H1 (cell line): ENCODE data around the gene ZNF81. TPM values are rescaled to one million over a fixed set of nuclear protein-coding genes. Genes with fewer than 3 reads are reported as not detected.

Experiments used
- CTCF ChIA-PET: fragments of 300-600 bp; sonication (Branson Sonifier 250); formaldehyde crosslinking; loops from one replicate; lab custom pipeline; 2021; ENCODE audit not compliant: partially characterized antibody; lab: Charles Lee
- POLR2A ChIA-PET: fragments of 300-600 bp; sonication (Branson Sonifier 250); formaldehyde crosslinking; loops from one replicate; lab custom pipeline; 2021; ENCODE audit warnings: inconsistent platforms; ENCODE audit not compliant: partially characterized antibody; lab: Charles Lee
- DNase-seq, 2 experiments: peaks; one replicate each; pipeline versions ENCODE4 v3.0.0 to v3.0.0-alpha.2; 2010 to 2022; ENCODE audit warnings: low spot score in 2 of 2, low read depth in 1 of 2, mixed read lengths in 1 of 2
- FAIRE-seq: peaks from 2 replicates; lab custom pipeline; 2011; peaks lifted over from hg19 to GRCh38; lab: Jason Lieb, UNC
- H2AFZ ChIP-seq: 2 replicates; pipeline ENCODE4 v1.8.1; 2012; ENCODE audit warnings: low read length, inconsistent platforms
- H2AK5ac ChIP-seq: 2 replicates; pipeline ENCODE4 v1.6.1; 2013; ENCODE audit warnings: low read depth, low read length
- H2BK120ac ChIP-seq: replicated peaks from 2 replicates; pipeline ENCODE3; 2013; ENCODE audit warnings: low read depth, low read length, inconsistent platforms
- H2BK12ac ChIP-seq: 2 replicates; pipeline ENCODE4 v1.6.1; 2013; ENCODE audit warnings: low read depth, low read length
- H2BK15ac ChIP-seq: 2 replicates; pipeline ENCODE4 v1.6.1; 2013; ENCODE audit warnings: low read length
- H2BK20ac ChIP-seq: 2 replicates; pipeline ENCODE4 v1.6.1; 2013; ENCODE audit warnings: low read length
- H2BK5ac ChIP-seq: 2 replicates; pipeline ENCODE4 v1.6.1; 2013; ENCODE audit warnings: low read depth, low read length
- H3K14ac ChIP-seq: 2 replicates; pipeline ENCODE4 v1.6.1; 2013; ENCODE audit warnings: inconsistent platforms; ENCODE audit not compliant: insufficient read length
- H3K18ac ChIP-seq: 2 replicates; pipeline ENCODE4 v1.6.1; 2013; ENCODE audit warnings: low read length; ENCODE audit errors: extremely low read depth
- H3K23ac ChIP-seq: 2 replicates; pipeline ENCODE4 v1.6.1; 2013; ENCODE audit warnings: inconsistent platforms; ENCODE audit not compliant: insufficient read length
- H3K23me2 ChIP-seq: 2 replicates; pipeline ENCODE4 v1.6.1; 2013; ENCODE audit warnings: low read depth, low read length
- H3K27ac ChIP-seq: 2 replicates; pipeline ENCODE4 v1.6.1; 2011; ENCODE audit warnings: low read depth, low read length, inconsistent platforms
- H3K27me3 ChIP-seq, 4 experiments: replicated peaks in 1 of 4; 1 replicate in 1 of 4; 2 replicates in 3 of 4; pipeline versions ENCODE4 v1.6.1 to v1.8.1; 2011 to 2013; ENCODE audit warnings: low read length in 3 of 4, mild to moderate bottlenecking in 3 of 4, inconsistent platforms in 2 of 4, mixed read lengths in 2 of 4, moderate library complexity in 1 of 4; ENCODE audit not compliant: control insufficient read depth in 3 of 4, insufficient read depth in 3 of 4; ENCODE audit errors: extremely low read depth in 1 of 4
- H3K36me3 ChIP-seq, 4 experiments: 2 replicates each; pipeline versions ENCODE4 v1.6.1 to v1.8.1; 2011 to 2013; ENCODE audit warnings: mild to moderate bottlenecking in 4 of 4, low read length in 3 of 4, moderate library complexity in 2 of 4, control low read depth in 1 of 4, inconsistent platforms in 1 of 4; ENCODE audit not compliant: insufficient read depth in 4 of 4, control insufficient read depth in 2 of 4
- H3K4ac ChIP-seq: replicated peaks from 2 replicates; pipeline ENCODE3; 2013; ENCODE audit warnings: low read length, low read depth, mixed read lengths, inconsistent platforms; ENCODE audit not compliant: insufficient read length
- H3K4me1 ChIP-seq, 4 experiments: replicated peaks in 1 of 4; 1 replicate in 1 of 4; 2 replicates in 3 of 4; pipeline versions ENCODE4 v1.6.1 to v1.8.1; 2011 to 2013; ENCODE audit warnings: low read length in 3 of 4, inconsistent platforms in 2 of 4, mixed read lengths in 1 of 4; ENCODE audit not compliant: insufficient read depth in 4 of 4, control insufficient read depth in 3 of 4
- H3K4me2 ChIP-seq, 2 experiments: 2 replicates each; pipeline versions ENCODE4 v1.6.1 to v1.8.1; 2011 to 2013; ENCODE audit warnings: low read depth in 2 of 2, low read length in 2 of 2, control low read depth in 1 of 2, inconsistent platforms in 1 of 2, mild to moderate bottlenecking in 1 of 2; ENCODE audit not compliant: insufficient read depth in 1 of 2
- H3K4me3 ChIP-seq, 4 experiments: fragments of 200-600, 300-600 bp in 1 of 4; sonication (generic), shearing (Covaris generic), sonication (Bioruptor Twin) in 1 of 4; 2 replicates each; pipeline versions ENCODE4 v1.5.1 to v1.8.1; 2011 to 2016; ENCODE audit warnings: low read length in 4 of 4, low read depth in 3 of 4, control low read depth in 2 of 4, inconsistent platforms in 2 of 4, mild to moderate bottlenecking in 2 of 4, mixed read lengths in 1 of 4, moderate library complexity in 1 of 4; ENCODE audit not compliant: insufficient read depth in 2 of 4; ENCODE audit errors: extremely low read depth in 1 of 4
- H3K56ac ChIP-seq: replicated peaks from 2 replicates; pipeline ENCODE3; 2013; ENCODE audit warnings: low read depth, mild to moderate bottlenecking, mixed read lengths, low read length, inconsistent platforms; ENCODE audit not compliant: insufficient read length
- H3K79me1 ChIP-seq: 2 replicates; pipeline ENCODE4 v1.6.1; 2013; ENCODE audit warnings: low read depth, low read length, control low read depth
- H3K79me2 ChIP-seq, 2 experiments: 2 replicates each; pipeline versions ENCODE4 v1.6.1 to v1.8.1; 2012 to 2013; ENCODE audit warnings: low read length in 2 of 2, mild to moderate bottlenecking in 2 of 2, inconsistent platforms in 1 of 2; ENCODE audit not compliant: insufficient read depth in 2 of 2, control insufficient read depth in 1 of 2
- H3K9ac ChIP-seq, 4 experiments: replicated peaks in 1 of 4; 1 replicate in 1 of 4; 2 replicates in 3 of 4; pipeline versions ENCODE4 v1.6.1 to v1.8.1; 2011 to 2013; ENCODE audit warnings: low read depth in 3 of 4, low read length in 3 of 4, control low read depth in 2 of 4, mild to moderate bottlenecking in 2 of 4, moderate library complexity in 2 of 4, inconsistent platforms in 1 of 4; ENCODE audit errors: extremely low read depth in 1 of 4
- H3K9me3 ChIP-seq, 2 experiments: 2 replicates each; pipeline versions ENCODE4 v1.6.1 to v1.8.1; 2012 to 2013; ENCODE audit warnings: mild to moderate bottlenecking in 2 of 2, moderate library complexity in 2 of 2, control low read depth in 1 of 2, inconsistent platforms in 1 of 2, low read depth in 1 of 2, low read length in 1 of 2, mixed read lengths in 1 of 2; ENCODE audit not compliant: insufficient read depth in 2 of 2
- H4K20me1 ChIP-seq, 2 experiments: replicated peaks in 1 of 2; 2 replicates each; pipeline versions ENCODE3 to v1.8.1; 2011 to 2013; ENCODE audit warnings: inconsistent platforms in 2 of 2, low read length in 2 of 2, mild to moderate bottlenecking in 1 of 2; ENCODE audit not compliant: insufficient read depth in 2 of 2, control insufficient read depth in 1 of 2
- H4K5ac ChIP-seq: 2 replicates; pipeline ENCODE4 v1.6.1; 2013; ENCODE audit warnings: low read length, low read depth, mixed read lengths, inconsistent platforms; ENCODE audit not compliant: insufficient read length
- H4K8ac ChIP-seq: 2 replicates; pipeline ENCODE4 v1.8.0; 2013; ENCODE audit warnings: mild to moderate bottlenecking, moderate library complexity, low read length, inconsistent platforms; ENCODE audit not compliant: insufficient read depth; ENCODE audit errors: extremely low read depth
- H4K91ac ChIP-seq: replicated peaks from 2 replicates; pipeline ENCODE3; 2013; ENCODE audit warnings: low read length, mixed read lengths, inconsistent platforms; ENCODE audit not compliant: insufficient read length
- FOSL1 ChIP-seq: IDR thresholded peaks from 2 replicates; pipeline ENCODE4 v1.6.1; 2011; ENCODE audit warnings: mild to moderate bottlenecking, low read depth, low read length, moderate library complexity; ENCODE audit not compliant: insufficient read depth
- JUN ChIP-seq: IDR thresholded peaks from 2 replicates; pipeline ENCODE4 v1.6.1; 2011; ENCODE audit warnings: low read depth, mild to moderate bottlenecking, improper control_type of control experiment, low read length
- PHF8 ChIP-seq: fragments of 200-600 bp; sonication (generic); conservative IDR thresholded peaks from 2 replicates; pipeline ENCODE4 v1.7.1; 2012; ENCODE audit warnings: low read depth, mild to moderate bottlenecking, inconsistent platforms, low read length, moderate library complexity
- SRF ChIP-seq: IDR thresholded peaks from 2 replicates; pipeline ENCODE4 v1.6.1; 2011; ENCODE audit warnings: mild to moderate bottlenecking, low read depth, low read length, moderate library complexity
- WGBS, 2 experiments: shearing (Covaris generic) in 1 of 2; methylation state at CpG; one replicate each; pipeline versions ENCODE4 v1.1.6 to v1.1.7; 2013 to 2015; ENCODE audit warnings: low lambda C conversion rate in 2 of 2, mixed read lengths in 2 of 2, inconsistent platforms in 1 of 2, low coverage in 1 of 2, missing lambda C conversion rate in 1 of 2; ENCODE audit not compliant: insufficient replicate concordance in 2 of 2, insufficient coverage in 1 of 2, insufficient read length in 1 of 2; ENCODE audit errors: extremely low coverage in 1 of 2, missing lambda C conversion rate in 1 of 2; 5-methylcytosine and 5-hydroxymethylcytosine counted together
- polyA plus RNA-seq, 7 experiments: library from polyadenylated mRNA; depleted of rRNA in 3 of 7; stranded (reverse) in 5 of 7; unstranded in 2 of 7; fragments of >200 nt in 5 of 7; fragments of 200-250 nt in 2 of 7; gene quantifications; 1 replicate in 5 of 7; 2 replicates in 1 of 7; 4 replicates in 1 of 7; pipeline versions ENCODE4 v1.2.1 to v1.2.3, GENCODE V29; 2011 to 2013; ENCODE audit warnings: missing spikeins in 2 of 7, mixed read lengths in 2 of 7
- total RNA-seq: library from RNA; stranded (reverse); fragmentation: NEBNext Ultra II Directional; extraction: Animal tissue kit (Norgen Biotek cat#: 25700); gene quantifications from 2 replicates; pipeline ENCODE4 v1.2.1, GENCODE V29; 2021
- TF ChIP-seq, protein P1 (sequence below): IDR thresholded peaks from 2 replicates; pipeline ENCODE4 v1.6.1; 2012; ENCODE audit warnings: low read length, inconsistent platforms

The ZNF81 gene
- total and polyA plus RNA-seq, 2 of the 8 experiments (the other 6 are each of a cell fraction or from before 2014, with no cell fraction given): 3.4 to 10.0 TPM

DNA sequence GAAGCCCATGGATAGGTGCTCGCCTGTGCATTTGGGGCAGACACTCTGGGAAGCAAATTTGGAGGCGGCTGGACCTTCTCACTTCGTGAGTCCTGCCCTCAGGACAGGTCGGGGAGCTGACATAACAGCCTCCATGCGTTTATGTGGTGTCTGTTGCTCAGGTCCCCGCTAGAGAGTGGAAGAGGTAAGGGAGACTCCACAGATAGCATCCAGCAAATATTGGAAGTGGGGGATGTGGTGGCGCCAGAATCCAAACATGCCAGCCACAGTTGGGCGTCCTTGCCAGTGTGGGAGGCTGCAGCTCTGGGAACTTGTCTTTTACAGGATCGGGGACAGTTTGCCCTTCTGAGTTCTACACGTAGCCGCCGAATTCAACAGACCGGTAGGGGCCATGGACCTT is 119.3 kb downstream of the ZNF81 start:
- no peak for FAIRE-seq
- Histone ChIP-seq H3K36me3 (no peaks in the 10 kb centered on the region), H4K8ac (no peak overlapping the region), H3K27me3 (no peaks in the 10 kb centered on the region), H3K79me2 (no peaks in the 10 kb centered on the region), H4K91ac (no peak overlapping the region), H2AFZ (no peak overlapping the region), H4K20me1 (no peaks in the 10 kb centered on the region), H3K23me2 (no peaks in the 10 kb centered on the region), H3K79me1 (no peaks in the 10 kb centered on the region), H2BK5ac (no peak overlapping the region), H3K14ac (no peak overlapping the region), H3K9me3 (peaks cover 3 to 4% of the 10 kb centered on the region in 2 experiments; a peak in 2 of 4 replicates), H3K56ac (no peak overlapping the region), H2BK120ac (no peak overlapping the region), H3K18ac (no peak overlapping the region), H2AK5ac (no peak overlapping the region), H2BK20ac (no peak overlapping the region), H3K9ac (no peak overlapping the region), H3K4me1 (no peaks in the 10 kb centered on the region), H3K4me2 (no peak overlapping the region), H2BK15ac (no peak overlapping the region), H3K23ac (no peak overlapping the region), H3K27ac (no peak overlapping the region), H2BK12ac (no peak overlapping the region), H3K4ac (no peak overlapping the region), H4K5ac (no peak overlapping the region), H3K4me3 (no peak overlapping the region)
- WGBS, 2 experiments: 96% methylated on average over 12 of the region's 13 CpGs; no CpG with 5 or more reads in 1 of the 2 experiments
- ChIA-PET CTCF (no interaction called here), POLR2A (no interaction called here)
- no peak for DNase-seq
- TF ChIP-seq, protein P1, sequence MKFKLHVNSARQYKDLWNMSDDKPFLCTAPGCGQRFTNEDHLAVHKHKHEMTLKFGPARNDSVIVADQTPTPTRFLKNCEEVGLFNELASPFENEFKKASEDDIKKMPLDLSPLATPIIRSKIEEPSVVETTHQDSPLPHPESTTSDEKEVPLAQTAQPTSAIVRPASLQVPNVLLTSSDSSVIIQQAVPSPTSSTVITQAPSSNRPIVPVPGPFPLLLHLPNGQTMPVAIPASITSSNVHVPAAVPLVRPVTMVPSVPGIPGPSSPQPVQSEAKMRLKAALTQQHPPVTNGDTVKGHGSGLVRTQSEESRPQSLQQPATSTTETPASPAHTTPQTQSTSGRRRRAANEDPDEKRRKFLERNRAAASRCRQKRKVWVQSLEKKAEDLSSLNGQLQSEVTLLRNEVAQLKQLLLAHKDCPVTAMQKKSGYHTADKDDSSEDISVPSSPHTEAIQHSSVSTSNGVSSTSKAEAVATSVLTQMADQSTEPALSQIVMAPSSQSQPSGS: no peak
- no peak for TF ChIP-seq FOSL1
- TF ChIP-seq SRF: no peak
- TF ChIP-seq JUN: no peak
- TF ChIP-seq PHF8: no peak
